ENCODE results near the gene ATPAF2.

- TF ChIP-seq, protein P1, sequence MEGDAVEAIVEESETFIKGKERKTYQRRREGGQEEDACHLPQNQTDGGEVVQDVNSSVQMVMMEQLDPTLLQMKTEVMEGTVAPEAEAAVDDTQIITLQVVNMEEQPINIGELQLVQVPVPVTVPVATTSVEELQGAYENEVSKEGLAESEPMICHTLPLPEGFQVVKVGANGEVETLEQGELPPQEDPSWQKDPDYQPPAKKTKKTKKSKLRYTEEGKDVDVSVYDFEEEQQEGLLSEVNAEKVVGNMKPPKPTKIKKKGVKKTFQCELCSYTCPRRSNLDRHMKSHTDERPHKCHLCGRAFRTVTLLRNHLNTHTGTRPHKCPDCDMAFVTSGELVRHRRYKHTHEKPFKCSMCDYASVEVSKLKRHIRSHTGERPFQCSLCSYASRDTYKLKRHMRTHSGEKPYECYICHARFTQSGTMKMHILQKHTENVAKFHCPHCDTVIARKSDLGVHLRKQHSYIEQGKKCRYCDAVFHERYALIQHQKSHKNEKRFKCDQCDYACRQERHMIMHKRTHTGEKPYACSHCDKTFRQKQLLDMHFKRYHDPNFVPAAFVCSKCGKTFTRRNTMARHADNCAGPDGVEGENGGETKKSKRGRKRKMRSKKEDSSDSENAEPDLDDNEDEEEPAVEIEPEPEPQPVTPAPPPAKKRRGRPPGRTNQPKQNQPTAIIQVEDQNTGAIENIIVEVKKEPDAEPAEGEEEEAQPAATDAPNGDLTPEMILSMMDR (conservative IDR thresholded peaks at IDR 0.05; ENCODE audit: low read depth in 2 of 2) = no peak
- TF ChIP-seq, protein P2, sequence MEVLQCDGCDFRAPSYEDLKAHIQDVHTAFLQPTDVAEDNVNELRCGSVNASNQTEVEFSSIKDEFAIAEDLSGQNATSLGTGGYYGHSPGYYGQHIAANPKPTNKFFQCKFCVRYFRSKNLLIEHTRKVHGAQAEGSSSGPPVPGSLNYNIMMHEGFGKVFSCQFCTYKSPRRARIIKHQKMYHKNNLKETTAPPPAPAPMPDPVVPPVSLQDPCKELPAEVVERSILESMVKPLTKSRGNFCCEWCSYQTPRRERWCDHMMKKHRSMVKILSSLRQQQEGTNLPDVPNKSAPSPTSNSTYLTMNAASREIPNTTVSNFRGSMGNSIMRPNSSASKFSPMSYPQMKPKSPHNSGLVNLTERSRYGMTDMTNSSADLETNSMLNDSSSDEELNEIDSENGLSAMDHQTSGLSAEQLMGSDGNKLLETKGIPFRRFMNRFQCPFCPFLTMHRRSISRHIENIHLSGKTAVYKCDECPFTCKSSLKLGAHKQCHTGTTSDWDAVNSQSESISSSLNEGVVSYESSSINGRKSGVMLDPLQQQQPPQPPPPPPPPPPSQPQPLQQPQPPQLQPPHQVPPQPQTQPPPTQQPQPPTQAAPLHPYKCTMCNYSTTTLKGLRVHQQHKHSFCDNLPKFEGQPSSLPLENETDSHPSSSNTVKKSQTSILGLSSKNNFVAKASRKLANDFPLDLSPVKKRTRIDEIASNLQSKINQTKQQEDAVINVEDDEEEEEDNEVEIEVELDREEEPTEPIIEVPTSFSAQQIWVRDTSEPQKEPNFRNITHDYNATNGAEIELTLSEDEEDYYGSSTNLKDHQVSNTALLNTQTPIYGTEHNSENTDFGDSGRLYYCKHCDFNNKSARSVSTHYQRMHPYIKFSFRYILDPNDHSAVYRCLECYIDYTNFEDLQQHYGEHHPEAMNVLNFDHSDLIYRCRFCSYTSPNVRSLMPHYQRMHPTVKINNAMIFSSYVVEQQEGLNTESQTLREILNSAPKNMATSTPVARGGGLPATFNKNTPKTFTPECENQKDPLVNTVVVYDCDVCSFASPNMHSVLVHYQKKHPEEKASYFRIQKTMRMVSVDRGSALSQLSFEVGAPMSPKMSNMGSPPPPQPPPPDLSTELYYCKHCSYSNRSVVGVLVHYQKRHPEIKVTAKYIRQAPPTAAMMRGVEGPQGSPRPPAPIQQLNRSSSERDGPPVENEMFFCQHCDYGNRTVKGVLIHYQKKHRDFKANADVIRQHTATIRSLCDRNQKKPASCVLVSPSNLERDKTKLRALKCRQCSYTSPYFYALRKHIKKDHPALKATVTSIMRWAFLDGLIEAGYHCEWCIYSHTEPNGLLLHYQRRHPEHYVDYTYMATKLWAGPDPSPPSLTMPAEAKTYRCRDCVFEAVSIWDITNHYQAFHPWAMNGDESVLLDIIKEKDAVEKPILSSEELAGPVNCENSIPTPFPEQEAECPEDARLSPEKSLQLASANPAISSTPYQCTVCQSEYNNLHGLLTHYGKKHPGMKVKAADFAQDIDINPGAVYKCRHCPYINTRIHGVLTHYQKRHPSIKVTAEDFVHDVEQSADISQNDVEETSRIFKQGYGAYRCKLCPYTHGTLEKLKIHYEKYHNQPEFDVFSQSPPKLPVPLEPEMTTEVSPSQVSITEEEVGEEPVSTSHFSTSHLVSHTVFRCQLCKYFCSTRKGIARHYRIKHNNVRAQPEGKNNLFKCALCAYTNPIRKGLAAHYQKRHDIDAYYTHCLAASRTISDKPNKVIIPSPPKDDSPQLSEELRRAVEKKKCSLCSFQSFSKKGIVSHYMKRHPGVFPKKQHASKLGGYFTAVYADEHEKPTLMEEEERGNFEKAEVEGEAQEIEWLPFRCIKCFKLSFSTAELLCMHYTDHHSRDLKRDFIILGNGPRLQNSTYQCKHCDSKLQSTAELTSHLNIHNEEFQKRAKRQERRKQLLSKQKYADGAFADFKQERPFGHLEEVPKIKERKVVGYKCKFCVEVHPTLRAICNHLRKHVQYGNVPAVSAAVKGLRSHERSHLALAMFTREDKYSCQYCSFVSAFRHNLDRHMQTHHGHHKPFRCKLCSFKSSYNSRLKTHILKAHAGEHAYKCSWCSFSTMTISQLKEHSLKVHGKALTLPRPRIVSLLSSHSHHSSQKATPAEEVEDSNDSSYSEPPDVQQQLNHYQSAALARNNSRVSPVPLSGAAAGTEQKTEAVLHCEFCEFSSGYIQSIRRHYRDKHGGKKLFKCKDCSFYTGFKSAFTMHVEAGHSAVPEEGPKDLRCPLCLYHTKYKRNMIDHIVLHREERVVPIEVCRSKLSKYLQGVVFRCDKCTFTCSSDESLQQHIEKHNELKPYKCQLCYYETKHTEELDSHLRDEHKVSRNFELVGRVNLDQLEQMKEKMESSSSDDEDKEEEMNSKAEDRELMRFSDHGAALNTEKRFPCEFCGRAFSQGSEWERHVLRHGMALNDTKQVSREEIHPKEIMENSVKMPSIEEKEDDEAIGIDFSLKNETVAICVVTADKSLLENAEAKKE (CRISPR knock-in tag; IDR thresholded peaks at IDR 0.05) = no peak
- TF ChIP-seq EZH2 (IDR thresholded peaks at IDR 0.05; ENCODE audit: low read depth, unreplicated experiment) = no peak
- no peak for TF ChIP-seq CREB1 (CRISPR knock-in tag; IDR thresholded peaks at IDR 0.05; ENCODE audit: low read depth)
- TF ChIP-seq, protein P3, sequence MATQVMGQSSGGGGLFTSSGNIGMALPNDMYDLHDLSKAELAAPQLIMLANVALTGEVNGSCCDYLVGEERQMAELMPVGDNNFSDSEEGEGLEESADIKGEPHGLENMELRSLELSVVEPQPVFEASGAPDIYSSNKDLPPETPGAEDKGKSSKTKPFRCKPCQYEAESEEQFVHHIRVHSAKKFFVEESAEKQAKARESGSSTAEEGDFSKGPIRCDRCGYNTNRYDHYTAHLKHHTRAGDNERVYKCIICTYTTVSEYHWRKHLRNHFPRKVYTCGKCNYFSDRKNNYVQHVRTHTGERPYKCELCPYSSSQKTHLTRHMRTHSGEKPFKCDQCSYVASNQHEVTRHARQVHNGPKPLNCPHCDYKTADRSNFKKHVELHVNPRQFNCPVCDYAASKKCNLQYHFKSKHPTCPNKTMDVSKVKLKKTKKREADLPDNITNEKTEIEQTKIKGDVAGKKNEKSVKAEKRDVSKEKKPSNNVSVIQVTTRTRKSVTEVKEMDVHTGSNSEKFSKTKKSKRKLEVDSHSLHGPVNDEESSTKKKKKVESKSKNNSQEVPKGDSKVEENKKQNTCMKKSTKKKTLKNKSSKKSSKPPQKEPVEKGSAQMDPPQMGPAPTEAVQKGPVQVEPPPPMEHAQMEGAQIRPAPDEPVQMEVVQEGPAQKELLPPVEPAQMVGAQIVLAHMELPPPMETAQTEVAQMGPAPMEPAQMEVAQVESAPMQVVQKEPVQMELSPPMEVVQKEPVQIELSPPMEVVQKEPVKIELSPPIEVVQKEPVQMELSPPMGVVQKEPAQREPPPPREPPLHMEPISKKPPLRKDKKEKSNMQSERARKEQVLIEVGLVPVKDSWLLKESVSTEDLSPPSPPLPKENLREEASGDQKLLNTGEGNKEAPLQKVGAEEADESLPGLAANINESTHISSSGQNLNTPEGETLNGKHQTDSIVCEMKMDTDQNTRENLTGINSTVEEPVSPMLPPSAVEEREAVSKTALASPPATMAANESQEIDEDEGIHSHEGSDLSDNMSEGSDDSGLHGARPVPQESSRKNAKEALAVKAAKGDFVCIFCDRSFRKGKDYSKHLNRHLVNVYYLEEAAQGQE (IDR thresholded peaks at IDR 0.05; ENCODE audit: unreplicated experiment) = no peak
- TF ChIP-seq POLR2AphosphoS5 (IDR thresholded peaks at IDR 0.05; ENCODE audit: low read depth) = no peak
- TF ChIP-seq EZH2phosphoT487 (IDR thresholded peaks at IDR 0.05; ENCODE audit: unreplicated experiment) = no peak
- TF ChIP-seq, protein P4, sequence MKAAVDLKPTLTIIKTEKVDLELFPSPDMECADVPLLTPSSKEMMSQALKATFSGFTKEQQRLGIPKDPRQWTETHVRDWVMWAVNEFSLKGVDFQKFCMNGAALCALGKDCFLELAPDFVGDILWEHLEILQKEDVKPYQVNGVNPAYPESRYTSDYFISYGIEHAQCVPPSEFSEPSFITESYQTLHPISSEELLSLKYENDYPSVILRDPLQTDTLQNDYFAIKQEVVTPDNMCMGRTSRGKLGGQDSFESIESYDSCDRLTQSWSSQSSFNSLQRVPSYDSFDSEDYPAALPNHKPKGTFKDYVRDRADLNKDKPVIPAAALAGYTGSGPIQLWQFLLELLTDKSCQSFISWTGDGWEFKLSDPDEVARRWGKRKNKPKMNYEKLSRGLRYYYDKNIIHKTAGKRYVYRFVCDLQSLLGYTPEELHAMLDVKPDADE (IDR thresholded peaks at IDR 0.05) = no peak
- no peak for TF ChIP-seq JUNB (IDR thresholded peaks at IDR 0.05; ENCODE audit: unreplicated experiment)
These were observed 27.9 kb upstream of the ATPAF2 start for GRCh38 chr17:18066866-18067265.
